GM12872 (cell line): ENCODE results near the gene TMPRSS11A.

Source experiments
- CTCF ChIP-seq: IDR thresholded peaks from 3 replicates; pipeline ENCODE4 v1.5.1; 2011; ENCODE audit warnings: low read depth, mild to moderate bottlenecking, low read length, moderate library complexity; ENCODE audit not compliant: insufficient read depth

Gene TMPRSS11A

GRCh38 chr4:67874986-67875385 lies 88.3 kb downstream of the TMPRSS11A start:
- TF ChIP-seq CTCF, result no peak

GRCh38 chr4:67873116-67873515 lies 90.2 kb downstream of the TMPRSS11A start:
- no peak for TF ChIP-seq CTCF

GRCh38 chr4:67871867-67872266 lies 91.4 kb downstream of the TMPRSS11A start:
- TF ChIP-seq CTCF, result peak; percentile 51

- TF ChIP-seq CTCF, result no peak
Observed at GRCh38 chr4:67869580-67870190, 93.6 kb downstream of the TMPRSS11A start.

GRCh38 chr4:67861513-67861912 lies 101.8 kb downstream of the TMPRSS11A start:
- TF ChIP-seq CTCF, result no peak
